SK-N-SH treated with all-trans-retinoic acid at 6 μM for 48 hours (cell line): ENCODE results near the gene RAI2.

Experiments
- ATAC-seq: fragments of 200-7000 bp; cut with Tn5 transposase; 3 replicates; pipeline ENCODE4 v1.9.1; 2020; ENCODE audit warnings: mild to moderate bottlenecking, moderate library complexity
- ARNTL ChIP-seq: fragments of 450-650 bp; formaldehyde crosslinking; IDR thresholded peaks from 2 replicates; pipeline ENCODE4 v1.5.0; 2020; ENCODE audit warnings: low read depth, mild to moderate bottlenecking, moderate library complexity, borderline replicate concordance
- BACH2 ChIP-seq: fragments of 250-450 bp; sonication (Bioruptor Pico); IDR thresholded peaks from 2 replicates; pipeline ENCODE4 v1.9.0; 2021; ENCODE audit warnings: mild to moderate bottlenecking, borderline replicate concordance
- CREB5 ChIP-seq: fragments of 250-450 bp; sonication (Bioruptor Pico); IDR thresholded peaks from 2 replicates; pipeline ENCODE4 v1.5.1; 2020; ENCODE audit warnings: low read depth, mild to moderate bottlenecking, moderate library complexity
- CSDC2 ChIP-seq: fragments of 250-450 bp; sonication (Bioruptor Pico); IDR thresholded peaks from 2 replicates; pipeline ENCODE4 v1.5.0; 2020; ENCODE audit warnings: mild to moderate bottlenecking, moderate library complexity
- CSRNP3 ChIP-seq: fragments of 250-450 bp; sonication (Bioruptor Pico); IDR thresholded peaks from 2 replicates; pipeline ENCODE4 v1.5.1; 2021; ENCODE audit warnings: mild to moderate bottlenecking, moderate library complexity
- ESRRG ChIP-seq: fragments of 250-450 bp; sonication (Bioruptor Pico); IDR thresholded peaks from 2 replicates; pipeline ENCODE4 v1.6.1; 2021; ENCODE audit warnings: mild to moderate bottlenecking
- GLIS3 ChIP-seq: fragments of 250-450 bp; sonication (Bioruptor Pico); IDR thresholded peaks from 2 replicates; pipeline ENCODE4 v1.5.0; 2020; ENCODE audit warnings: mild to moderate bottlenecking, moderate library complexity
- OSR1 ChIP-seq: fragments of 250-450 bp; sonication (Bioruptor Pico); IDR thresholded peaks from 2 replicates; pipeline ENCODE4 v1.8.0; 2022; ENCODE audit warnings: moderate library complexity, mild to moderate bottlenecking, inconsistent platforms
- PATZ1 ChIP-seq: fragments of 250-450 bp; sonication (Bioruptor Pico); IDR thresholded peaks from 2 replicates; pipeline ENCODE4 v1.8.0; 2020; ENCODE audit warnings: mild to moderate bottlenecking, moderate library complexity, borderline replicate concordance
- PPARA ChIP-seq: fragments of 250-450 bp; sonication (Bioruptor Pico); IDR thresholded peaks from 2 replicates; pipeline ENCODE4 v1.5.0; 2020; ENCODE audit warnings: mild to moderate bottlenecking, borderline replicate concordance
- RARB ChIP-seq: fragments of 250-450 bp; sonication (Bioruptor Pico); IDR thresholded peaks from 2 replicates; pipeline ENCODE4 v1.8.0; 2021; ENCODE audit warnings: mild to moderate bottlenecking, moderate library complexity
- SNAI2 ChIP-seq: fragments of 250-450 bp; sonication (Bioruptor Pico); IDR thresholded peaks from 2 replicates; pipeline ENCODE4 v1.5.0; 2020; ENCODE audit warnings: mild to moderate bottlenecking, moderate library complexity
- TCF4 ChIP-seq: fragments of 250-450 bp; sonication (Bioruptor Pico); IDR thresholded peaks from 2 replicates; pipeline ENCODE4 v1.8.0; 2021; ENCODE audit warnings: mild to moderate bottlenecking, moderate library complexity, borderline replicate concordance
- TOX ChIP-seq: fragments of 250-450 bp; sonication (Bioruptor Pico); IDR thresholded peaks from 2 replicates; pipeline ENCODE4 v1.8.0; 2021; ENCODE audit warnings: mild to moderate bottlenecking, moderate library complexity, borderline replicate concordance
- ZC3H10 ChIP-seq: fragments of 250-450 bp; sonication (Bioruptor Pico); IDR thresholded peaks from 2 replicates; pipeline ENCODE4 v1.5.1; 2021; ENCODE audit warnings: mild to moderate bottlenecking, moderate library complexity
- ZFP3 ChIP-seq: fragments of 250-450 bp; sonication (Bioruptor Pico); IDR thresholded peaks from 2 replicates; pipeline ENCODE4 v1.5.0; 2020; ENCODE audit warnings: mild to moderate bottlenecking, moderate library complexity
- ZNF565 ChIP-seq: fragments of 450-650 bp; formaldehyde crosslinking; conservative IDR thresholded peaks from 2 replicates; pipeline ENCODE4 v1.5.0; 2020; ENCODE audit warnings: low read depth, mild to moderate bottlenecking, moderate library complexity
- ZNF8 ChIP-seq: fragments of 450-650 bp; formaldehyde crosslinking; IDR thresholded peaks from 2 replicates; pipeline ENCODE4 v1.5.0; 2020; ENCODE audit warnings: mild to moderate bottlenecking, moderate library complexity
- TF ChIP-seq, protein P1 (sequence below): fragments of 250-450 bp; sonication (Bioruptor Pico); IDR thresholded peaks from 2 replicates; pipeline ENCODE4 v1.5.0; 2020; ENCODE audit warnings: mild to moderate bottlenecking, moderate library complexity
- TF ChIP-seq, protein P2 (sequence below): fragments of 250-450 bp; sonication (Bioruptor Pico); IDR thresholded peaks from 2 replicates; pipeline ENCODE4 v1.8.0; 2021; ENCODE audit warnings: low read depth, mild to moderate bottlenecking, moderate library complexity, borderline replicate concordance

Gene RAI2

DNA sequence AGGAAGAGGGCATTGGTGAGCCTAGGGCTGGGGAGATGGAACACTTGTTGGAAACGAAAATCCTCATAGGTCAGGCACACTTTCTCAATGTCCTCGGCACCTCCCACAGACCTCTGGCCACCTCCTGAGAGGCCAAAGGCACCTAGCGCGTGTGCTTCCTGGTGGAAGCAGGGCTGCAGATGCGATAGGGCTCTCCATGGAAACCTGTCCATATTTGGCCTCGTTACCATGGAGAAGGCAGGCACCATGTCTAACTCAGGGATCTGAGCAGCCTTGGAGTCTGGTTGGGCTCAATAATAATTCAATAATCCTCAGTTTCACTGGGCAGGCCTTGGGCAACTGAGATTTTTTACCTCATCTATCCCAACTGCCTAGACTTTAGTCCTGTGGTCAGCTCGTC is 58.3 kb downstream of the RAI2 start:
- ATAC-seq = no peak
- TF ChIP-seq BACH2 (CRISPR knock-in tag) = no peak
- TF ChIP-seq RARB (CRISPR knock-in tag) = no peak
- TF ChIP-seq OSR1 (CRISPR knock-in tag) = no peak
- TF ChIP-seq TOX (CRISPR knock-in tag) = no peak
- TF ChIP-seq PATZ1 (CRISPR knock-in tag) = no peak
- no peak for TF ChIP-seq SNAI2 (CRISPR knock-in tag)
- TF ChIP-seq, all 23 proteins: peak for 0

DNA sequence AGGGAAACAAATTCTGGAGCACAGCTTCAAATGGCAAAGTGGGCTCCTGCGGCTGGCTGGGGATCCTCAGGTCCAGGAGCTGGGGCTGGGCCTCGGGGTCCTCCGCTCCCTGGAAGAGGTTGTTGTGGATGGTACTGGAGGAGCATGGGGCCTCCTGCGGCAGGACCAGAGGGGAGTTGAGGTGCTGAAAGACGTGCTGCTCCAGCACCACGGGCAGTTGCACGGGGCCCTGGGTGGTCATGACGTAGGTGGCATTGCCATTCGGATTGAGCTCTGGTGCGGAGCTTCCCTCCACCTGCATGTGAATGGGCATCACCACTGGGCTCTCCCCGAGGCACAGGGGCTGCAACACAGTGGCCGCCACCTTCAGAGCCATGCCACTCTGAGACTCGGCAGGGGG is 59.7 kb downstream of the RAI2 start:
- TF ChIP-seq CREB5 (CRISPR knock-in tag) (no peak), RARB (CRISPR knock-in tag) (no peak), ESRRG (CRISPR knock-in tag) (no peak), CSRNP3 (CRISPR knock-in tag) (no peak), PPARA (no peak), SNAI2 (CRISPR knock-in tag) (no peak)
- no peak for ATAC-seq

DNA sequence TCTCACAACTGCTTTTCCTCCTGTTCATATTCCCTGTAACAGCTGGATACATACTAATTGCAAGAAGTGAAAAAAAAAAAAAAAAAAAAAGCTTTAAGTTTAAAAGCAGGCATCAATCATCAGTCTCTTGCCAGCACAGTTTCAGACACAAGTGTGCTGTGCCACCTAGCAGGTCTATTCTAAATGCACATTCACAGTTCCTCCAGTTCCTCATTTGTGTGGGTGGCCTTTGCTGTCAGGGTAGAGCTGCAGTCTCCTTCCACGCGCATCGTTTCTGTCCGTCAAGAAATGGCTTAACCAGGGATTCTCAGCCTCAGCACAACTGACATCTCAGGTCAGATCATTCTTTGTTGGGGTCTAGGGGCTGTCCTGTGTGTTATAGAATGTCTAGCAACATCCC is 62.2 kb downstream of the RAI2 start:
- TF ChIP-seq ESRRG (CRISPR knock-in tag) (no peak), TOX (CRISPR knock-in tag) (no peak), CSDC2 (CRISPR knock-in tag) (no peak), SNAI2 (CRISPR knock-in tag) (no peak), ARNTL (CRISPR knock-in tag) (no peak), CREB5 (CRISPR knock-in tag) (no peak), GLIS3 (CRISPR knock-in tag) (no peak)
- TF ChIP-seq, protein P1, sequence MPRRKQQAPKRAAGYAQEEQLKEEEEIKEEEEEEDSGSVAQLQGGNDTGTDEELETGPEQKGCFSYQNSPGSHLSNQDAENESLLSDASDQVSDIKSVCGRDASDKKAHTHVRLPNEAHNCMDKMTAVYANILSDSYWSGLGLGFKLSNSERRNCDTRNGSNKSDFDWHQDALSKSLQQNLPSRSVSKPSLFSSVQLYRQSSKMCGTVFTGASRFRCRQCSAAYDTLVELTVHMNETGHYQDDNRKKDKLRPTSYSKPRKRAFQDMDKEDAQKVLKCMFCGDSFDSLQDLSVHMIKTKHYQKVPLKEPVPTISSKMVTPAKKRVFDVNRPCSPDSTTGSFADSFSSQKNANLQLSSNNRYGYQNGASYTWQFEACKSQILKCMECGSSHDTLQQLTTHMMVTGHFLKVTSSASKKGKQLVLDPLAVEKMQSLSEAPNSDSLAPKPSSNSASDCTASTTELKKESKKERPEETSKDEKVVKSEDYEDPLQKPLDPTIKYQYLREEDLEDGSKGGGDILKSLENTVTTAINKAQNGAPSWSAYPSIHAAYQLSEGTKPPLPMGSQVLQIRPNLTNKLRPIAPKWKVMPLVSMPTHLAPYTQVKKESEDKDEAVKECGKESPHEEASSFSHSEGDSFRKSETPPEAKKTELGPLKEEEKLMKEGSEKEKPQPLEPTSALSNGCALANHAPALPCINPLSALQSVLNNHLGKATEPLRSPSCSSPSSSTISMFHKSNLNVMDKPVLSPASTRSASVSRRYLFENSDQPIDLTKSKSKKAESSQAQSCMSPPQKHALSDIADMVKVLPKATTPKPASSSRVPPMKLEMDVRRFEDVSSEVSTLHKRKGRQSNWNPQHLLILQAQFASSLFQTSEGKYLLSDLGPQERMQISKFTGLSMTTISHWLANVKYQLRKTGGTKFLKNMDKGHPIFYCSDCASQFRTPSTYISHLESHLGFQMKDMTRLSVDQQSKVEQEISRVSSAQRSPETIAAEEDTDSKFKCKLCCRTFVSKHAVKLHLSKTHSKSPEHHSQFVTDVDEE = no peak
- TF ChIP-seq, protein P2, sequence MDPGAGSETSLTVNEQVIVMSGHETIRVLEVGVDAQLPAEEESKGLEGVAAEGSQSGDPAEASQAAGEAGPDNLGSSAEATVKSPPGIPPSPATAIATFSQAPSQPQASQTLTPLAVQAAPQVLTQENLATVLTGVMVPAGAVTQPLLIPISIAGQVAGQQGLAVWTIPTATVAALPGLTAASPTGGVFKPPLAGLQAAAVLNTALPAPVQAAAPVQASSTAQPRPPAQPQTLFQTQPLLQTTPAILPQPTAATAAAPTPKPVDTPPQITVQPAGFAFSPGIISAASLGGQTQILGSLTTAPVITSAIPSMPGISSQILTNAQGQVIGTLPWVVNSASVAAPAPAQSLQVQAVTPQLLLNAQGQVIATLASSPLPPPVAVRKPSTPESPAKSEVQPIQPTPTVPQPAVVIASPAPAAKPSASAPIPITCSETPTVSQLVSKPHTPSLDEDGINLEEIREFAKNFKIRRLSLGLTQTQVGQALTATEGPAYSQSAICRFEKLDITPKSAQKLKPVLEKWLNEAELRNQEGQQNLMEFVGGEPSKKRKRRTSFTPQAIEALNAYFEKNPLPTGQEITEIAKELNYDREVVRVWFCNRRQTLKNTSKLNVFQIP (CRISPR knock-in tag) = no peak
- no peak for ATAC-seq

GRCh38 chrX:17792826-17793225 is 68.3 kb downstream of the RAI2 start:
- ATAC-seq = no peak
- TF ChIP-seq TOX (CRISPR knock-in tag) = no peak
- no peak for TF ChIP-seq PATZ1 (CRISPR knock-in tag)
- no peak for TF ChIP-seq ZFP3
- no peak for TF ChIP-seq ESRRG (CRISPR knock-in tag)
- TF ChIP-seq, protein P1 = no peak
- no peak for TF ChIP-seq ZNF8 (CRISPR knock-in tag)
- no peak for TF ChIP-seq TCF4 (CRISPR knock-in tag)
- no peak for TF ChIP-seq ZNF565 (CRISPR knock-in tag)
- TF ChIP-seq ZC3H10 (CRISPR knock-in tag) = no peak
